Activated CD4-positive, alpha-beta T cell treated with anti-CD3 and anti-CD28 coated beads, Interleukin-2, Interleukin-6, amounts not matched to agents 100 ng/mL and 50 ng/mL, durations not matched to agents 16 hours and 8 hours (primary cell): ENCODE measurements around the gene CCR5AS.

Experiments
- DNase-seq: peaks from one replicate; pipeline ENCODE4 v3.0.0-alpha.2; 2020

Gene CCR5AS

GRCh38 chr3:46375218-46375617 is 31.6 kb downstream of the CCR5AS start:
- DNase-seq = peak; percentile 60

- no peak for DNase-seq
These were observed 32.1 kb downstream of the CCR5AS start for GRCh38 chr3:46374755-46375154.

GRCh38 chr3:46372492-46373359 is 34.1 kb downstream of the CCR5AS start:
- DNase-seq = peak; percentile 63

- DNase-seq = no peak
These were observed 35.1 kb downstream of the CCR5AS start for GRCh38 chr3:46371519-46372340.

GRCh38 chr3:46370839-46371518 is 35.9 kb downstream of the CCR5AS start, which contains the start of gene CCR5:
Gene CCR5, plus strand, starts transcription at chr3:46370946. Its CDS starts 1,957 bp downstream, at chr3:46372903.
- DNase-seq = peak; percentile 87

GRCh38 chr3:46369675-46370132 is 37.2 kb downstream of the CCR5AS start:
- peak; percentile 89 for DNase-seq

GRCh38 chr3:46369151-46369550 is 37.7 kb downstream of the CCR5AS start:
- peak; percentile 28 for DNase-seq

DNA sequence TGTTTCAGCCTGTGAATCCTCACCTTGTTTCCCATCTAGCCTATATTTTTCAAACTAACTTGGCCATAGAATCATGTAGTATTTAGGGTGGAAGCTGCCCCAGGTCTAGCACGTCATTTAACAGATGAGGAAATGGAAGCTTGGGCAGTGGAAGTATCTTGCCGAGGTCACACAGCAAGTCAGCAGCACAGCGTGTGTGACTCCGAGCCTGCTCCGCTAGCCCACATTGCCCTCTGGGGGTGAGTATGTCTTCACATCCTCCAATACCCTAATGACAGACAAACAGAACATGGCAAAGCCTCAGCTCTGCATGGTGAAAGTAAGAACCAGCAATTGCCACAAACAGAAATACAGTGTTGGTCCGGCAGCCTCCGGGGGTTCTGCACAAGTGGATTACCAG is 38.3 kb downstream of the CCR5AS start:
- DNase-seq = peak; percentile 85

DNA sequence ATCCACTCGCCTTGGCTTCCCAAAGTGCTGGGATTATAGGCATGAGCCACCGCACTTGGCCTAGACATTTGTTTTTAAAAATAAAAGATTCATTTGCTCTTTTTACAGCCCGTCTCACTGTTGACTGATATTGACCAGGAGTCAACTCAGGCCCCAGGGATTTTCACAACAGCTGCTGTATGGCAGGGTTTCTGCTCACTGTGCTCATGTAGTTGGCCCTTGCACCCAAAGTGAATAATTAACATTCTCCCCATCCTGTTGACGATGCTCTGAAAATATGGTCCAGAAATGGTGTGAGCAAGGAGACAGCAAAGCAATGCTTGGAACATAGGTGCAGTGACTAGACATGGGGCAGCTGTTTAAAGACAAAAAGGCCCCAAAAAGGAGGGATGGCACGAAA is 39.1 kb downstream of the CCR5AS start:
- no peak for DNase-seq

GRCh38 chr3:46365737-46366524 is 40.9 kb downstream of the CCR5AS start:
- no peak for DNase-seq

DNA sequence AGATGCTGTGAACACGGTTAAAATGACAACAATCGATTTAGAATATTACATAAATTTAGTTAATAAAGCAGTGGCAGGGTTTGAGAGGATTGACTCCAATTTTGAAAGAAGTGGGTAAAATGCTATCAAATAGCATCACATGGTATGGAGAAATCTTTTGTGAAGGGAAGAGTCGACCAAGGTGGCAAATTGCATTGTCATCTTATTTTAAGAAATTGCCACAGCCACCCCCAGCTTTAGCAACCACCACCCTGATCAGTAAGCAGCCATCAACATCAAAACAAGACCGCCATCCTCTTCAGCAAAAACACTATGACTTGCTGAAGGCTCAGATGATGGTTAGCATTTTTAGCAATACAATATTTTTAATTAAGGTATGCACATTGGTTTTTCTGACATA is 41.8 kb downstream of the CCR5AS start:
- DNase-seq = no peak

GRCh38 chr3:46361408-46362283 is 45.2 kb downstream of the CCR5AS start:
- DNase-seq = peak; percentile 55

DNA sequence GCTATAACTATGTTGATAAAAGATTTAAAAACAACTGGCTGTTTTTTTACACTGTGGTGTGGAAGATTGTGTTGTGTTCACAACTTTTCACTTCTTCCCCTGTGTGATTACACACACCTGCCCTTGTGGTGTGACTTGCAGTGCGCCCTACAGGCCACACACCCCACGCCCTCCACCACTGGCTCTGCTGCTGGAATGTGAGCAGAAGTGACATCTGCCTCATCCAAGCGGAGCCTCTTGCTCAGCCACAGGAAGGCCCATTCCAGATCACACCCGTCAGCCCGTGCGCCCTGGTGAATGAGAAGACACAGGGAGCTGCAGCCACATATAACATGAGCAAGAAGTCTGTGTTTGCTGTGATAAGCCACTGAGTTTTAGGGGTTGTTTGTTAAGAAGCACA is 46.0 kb downstream of the CCR5AS start:
- DNase-seq = no peak

- DNase-seq = peak; percentile 74
These were observed 47.0 kb downstream of the CCR5AS start for GRCh38 chr3:46359733-46360493.

GRCh38 chr3:46358466-46358865 is 48.4 kb downstream of the CCR5AS start:
- DNase-seq = no peak

DNA sequence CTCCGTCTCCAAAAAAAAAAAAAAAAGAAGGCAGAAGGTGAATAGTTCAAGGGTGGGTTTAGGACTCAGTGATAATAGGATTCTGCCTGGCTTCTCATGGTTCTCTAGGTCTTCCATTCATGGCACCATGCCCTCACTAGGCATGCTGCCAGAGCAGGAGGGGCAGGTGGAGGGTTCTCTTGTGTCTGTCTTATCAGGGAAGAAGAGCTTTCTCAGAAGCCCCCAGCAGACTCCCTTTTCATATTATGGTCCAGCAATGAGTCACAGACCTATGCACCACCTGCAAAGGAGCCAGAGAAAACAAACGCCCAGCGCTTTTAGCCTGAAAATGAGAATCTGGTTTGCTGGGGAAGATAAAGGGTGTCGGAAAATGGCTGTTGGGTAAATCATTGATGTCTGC is 50.0 kb downstream of the CCR5AS start:
- no peak for DNase-seq

- no peak for DNase-seq
These were observed 50.6 kb downstream of the CCR5AS start for GRCh38 chr3:46356276-46356675.

DNA sequence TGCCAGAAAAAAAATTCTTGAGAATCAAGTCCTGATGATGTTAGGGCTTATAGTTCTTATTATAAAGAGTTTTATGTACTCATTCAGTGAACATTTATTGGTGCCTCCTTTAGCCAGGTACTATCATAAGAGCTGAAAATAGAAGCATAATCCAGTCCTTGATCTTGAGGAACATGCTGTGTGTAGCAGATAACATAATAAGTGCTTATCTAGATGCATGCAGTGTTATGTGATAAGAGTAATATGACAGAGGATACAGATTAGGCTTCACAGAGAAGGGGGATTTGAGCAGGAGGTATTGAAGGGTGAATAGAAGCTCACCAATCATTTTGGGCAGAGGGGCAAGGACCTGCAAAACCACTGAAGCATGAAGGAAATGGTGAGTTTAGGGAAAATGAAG is 51.9 kb downstream of the CCR5AS start:
- DNase-seq = no peak

DNA sequence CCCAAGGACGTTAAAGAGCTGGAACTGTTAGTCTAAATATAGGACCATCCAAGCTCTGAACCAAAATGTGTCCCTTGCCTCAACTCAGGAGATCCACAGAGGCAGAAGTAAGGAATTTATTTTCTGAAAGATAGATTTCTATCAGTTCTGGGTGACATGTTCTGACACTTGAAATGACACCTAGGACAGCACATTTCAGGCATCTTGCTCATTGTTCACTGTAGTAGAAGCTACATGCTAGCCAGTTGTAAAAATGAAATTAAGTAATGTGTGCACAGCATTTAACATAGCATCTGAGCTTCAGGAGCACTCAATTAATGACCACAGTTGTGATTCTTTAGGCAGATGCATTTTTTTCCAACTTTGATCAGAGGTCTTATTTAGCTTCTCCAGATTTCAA is 52.4 kb downstream of the CCR5AS start:
- no peak for DNase-seq

- DNase-seq = peak; percentile 41
These were observed 53.0 kb downstream of the CCR5AS start, which contains the start of gene CCR2 for GRCh38 chr3:46353647-46354410. Gene CCR2, plus strand, starts transcription at chr3:46354111. Its CDS starts 3,417 bp downstream, at chr3:46357528.
